Activated T-helper 1 cell treated with anti-CD3 and anti-CD28 coated beads, Interleukin-2, amount 50 U/mL, for 16 hours (primary cell): ENCODE results near the gene CLCF1.
"Not testable (repeated sequence)": the region's sequence is repeated elsewhere in the genome, so short reads cannot be mapped to it uniquely, and the experiment has no call there.

ENCODE experiments used
- DNase-seq, 2 donors: peaks; one replicate each; pipeline ENCODE4 v3.0.0-alpha.2; 2020; ENCODE audit warnings: low read depth in 1 of 2, low spot score in 1 of 2

The CLCF1 gene

DNA sequence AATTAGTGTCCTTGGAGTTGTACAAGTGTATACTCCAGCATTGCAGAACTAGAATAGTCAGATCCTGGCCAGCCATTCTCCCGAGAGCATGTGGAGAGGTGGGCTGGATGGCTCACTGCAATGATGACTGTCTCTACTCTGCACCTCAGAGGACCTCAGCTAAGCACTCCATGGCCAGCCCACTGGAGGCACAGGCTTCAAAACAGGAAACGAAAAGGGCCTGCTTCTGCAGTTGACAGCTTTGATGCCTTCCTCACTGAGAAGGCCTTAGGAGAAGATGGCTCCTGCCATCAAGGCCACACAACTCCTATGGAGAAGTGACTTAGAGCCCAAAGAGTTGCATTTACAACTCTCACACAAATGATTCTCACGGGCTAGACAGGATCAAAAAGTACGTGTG, 29.1 kb downstream of the CLCF1 start:
- DNase-seq = no peak

GRCh38 chr11:67337257-67337656, 36.1 kb downstream of the CLCF1 start:
- no peak for DNase-seq

- DNase-seq = no peak
These were observed 41.2 kb downstream of the CLCF1 start for GRCh38 chr11:67332081-67332691.

- no peak for DNase-seq
These were observed 49.9 kb downstream of the CLCF1 start for GRCh38 chr11:67323526-67323925.

DNA sequence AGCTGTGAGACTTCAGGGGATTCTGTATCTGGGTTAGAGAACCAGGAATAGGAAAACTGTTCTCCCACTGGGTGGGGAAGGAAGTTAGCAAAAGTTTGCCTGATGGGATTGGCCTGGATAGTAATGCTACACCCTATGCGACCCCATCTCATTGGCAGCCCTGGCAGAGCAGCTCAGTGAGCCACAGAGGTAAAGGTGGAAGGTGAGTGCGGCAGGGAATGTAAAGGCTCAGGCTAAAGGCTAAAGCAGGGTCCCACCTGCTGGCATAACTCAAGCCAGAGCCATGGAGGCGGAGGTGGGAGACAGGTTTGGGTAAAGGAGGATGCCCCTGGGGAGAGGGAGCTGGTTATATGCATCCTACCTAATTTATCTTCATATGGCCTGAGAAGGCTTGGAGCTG, 51.3 kb downstream of the CLCF1 start:
- no peak for DNase-seq

GRCh38 chr11:67321313-67321871, 52.0 kb downstream of the CLCF1 start:
- DNase-seq = no peak

DNA sequence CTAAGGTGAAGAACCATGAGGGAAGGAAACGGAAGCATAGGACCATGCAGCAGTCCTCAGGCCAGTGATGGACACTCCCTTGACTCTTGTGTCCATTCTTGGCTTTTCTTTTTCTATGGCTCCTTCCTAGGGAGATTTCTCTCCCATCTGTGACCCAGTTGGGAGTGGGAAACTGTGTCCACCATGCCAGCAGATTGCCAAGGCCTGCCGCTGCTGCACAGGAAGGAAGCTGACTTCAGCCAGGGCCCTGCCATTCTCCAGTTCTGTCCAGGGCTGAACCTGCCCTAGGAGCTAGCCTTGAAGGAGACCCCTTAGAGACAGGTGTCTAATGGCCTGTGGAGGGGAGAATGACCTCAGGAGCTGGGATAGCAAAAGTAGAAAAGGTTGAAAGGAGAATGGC, 52.7 kb downstream of the CLCF1 start:
- no peak for DNase-seq

- DNase-seq = no peak
These were observed 53.4 kb downstream of the CLCF1 start for GRCh38 chr11:67320011-67320410.

DNA sequence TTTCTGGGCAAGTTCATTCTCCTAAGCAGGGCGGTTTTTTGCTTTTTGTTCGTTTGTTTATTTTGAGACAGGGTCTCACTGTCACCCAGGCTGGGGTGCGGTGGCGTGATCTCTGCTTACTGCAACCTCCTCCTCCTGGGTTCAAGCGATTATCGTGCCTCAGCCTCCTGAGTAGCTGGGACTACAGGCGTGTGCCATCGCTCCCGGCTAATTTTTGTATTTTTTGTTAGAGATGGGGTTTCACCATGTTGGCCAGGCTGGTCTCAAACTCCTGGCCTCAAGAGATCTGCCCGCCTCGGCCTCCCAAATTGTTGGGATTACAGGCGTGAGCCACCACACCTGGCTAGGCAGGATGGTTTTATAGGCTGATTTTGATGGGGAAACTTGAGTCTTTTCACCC, 54.5 kb downstream of the CLCF1 start:
- DNase-seq = not testable (repeated sequence)

DNA sequence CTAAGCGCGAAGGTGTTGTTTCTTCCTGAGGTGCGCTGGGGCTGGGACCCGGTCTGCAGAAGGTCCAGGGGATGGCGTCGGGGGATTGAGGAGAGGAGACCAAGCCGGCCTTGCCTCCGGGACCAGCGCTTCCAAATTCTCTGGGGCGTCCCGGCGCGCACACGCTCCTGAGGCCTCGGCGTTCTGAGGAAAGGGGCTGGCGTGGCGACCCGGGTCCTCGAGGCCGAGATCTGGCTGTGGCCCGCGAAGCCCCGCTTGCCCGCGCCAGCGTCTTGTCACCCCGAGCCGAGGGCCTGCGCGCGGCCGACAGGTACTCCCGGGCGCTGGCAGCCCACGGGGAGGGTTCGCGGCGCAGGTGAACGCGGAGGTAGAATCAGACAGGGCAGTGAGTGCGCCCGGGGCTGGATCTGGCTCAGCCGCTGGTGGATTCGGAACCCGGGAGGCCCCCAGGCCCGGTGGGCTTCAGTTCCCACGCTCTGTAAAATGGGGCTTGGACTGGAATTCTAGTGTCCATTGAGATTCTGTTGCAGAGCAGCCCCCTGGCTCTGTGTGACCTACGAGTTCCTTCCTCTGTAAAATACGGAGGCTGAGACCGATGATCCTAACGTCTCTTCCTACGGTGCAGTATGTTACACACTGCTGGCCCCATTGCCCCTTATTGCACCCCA, 55.4 kb downstream of the CLCF1 start:
- no peak for DNase-seq

DNA sequence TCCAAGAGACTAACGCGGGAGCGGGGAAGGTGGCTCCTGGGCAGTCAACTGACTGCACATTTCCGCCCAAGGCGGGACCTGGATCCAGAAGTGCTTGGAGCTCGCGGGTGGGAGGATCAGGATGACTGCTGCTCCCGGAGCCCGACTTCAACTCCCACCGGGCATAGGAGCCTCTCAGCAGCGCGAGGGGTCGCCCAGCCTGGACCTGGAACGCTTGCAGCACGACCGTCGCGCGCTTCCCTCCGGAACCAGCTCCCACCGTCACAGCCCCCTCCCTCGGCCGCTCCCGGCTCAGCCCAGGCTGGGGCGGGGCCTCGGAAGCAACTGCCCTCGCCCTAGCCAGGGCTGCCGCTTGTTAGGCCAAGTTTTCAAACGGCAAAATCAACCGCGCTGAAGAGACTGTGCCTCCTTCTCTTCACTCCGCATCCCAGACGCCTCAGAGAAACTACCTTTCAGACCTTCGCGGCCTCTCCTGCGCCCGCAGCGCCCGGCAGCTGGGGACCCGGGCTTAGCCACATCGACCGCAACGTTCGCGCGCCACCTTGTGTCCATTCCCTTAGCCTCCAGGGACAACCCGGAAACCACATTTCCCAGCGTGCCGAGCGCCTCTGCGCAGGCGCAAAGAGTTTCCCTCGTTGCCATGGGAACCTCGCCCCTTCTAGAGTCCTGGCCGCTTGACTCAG, 56.1 kb downstream of the CLCF1 start:
- DNase-seq = peak; percentile 96 to 98

DNA sequence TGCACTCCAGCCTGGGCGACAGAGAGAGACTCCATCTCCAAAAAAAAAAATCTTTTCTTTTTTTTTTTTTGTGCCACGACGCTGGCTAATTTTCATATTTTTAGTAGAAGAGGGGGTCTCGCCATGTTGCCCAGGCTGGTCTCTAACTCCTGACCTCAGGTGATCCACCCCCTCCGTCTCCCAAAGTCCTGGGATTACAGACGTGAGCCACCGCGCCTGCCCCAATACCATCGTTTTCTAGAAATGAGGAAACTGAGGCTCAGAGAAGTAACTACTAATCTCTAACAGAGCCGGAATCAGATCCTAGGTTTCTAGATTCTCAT, 56.6 kb downstream of the CLCF1 start:
- no peak for DNase-seq

DNA sequence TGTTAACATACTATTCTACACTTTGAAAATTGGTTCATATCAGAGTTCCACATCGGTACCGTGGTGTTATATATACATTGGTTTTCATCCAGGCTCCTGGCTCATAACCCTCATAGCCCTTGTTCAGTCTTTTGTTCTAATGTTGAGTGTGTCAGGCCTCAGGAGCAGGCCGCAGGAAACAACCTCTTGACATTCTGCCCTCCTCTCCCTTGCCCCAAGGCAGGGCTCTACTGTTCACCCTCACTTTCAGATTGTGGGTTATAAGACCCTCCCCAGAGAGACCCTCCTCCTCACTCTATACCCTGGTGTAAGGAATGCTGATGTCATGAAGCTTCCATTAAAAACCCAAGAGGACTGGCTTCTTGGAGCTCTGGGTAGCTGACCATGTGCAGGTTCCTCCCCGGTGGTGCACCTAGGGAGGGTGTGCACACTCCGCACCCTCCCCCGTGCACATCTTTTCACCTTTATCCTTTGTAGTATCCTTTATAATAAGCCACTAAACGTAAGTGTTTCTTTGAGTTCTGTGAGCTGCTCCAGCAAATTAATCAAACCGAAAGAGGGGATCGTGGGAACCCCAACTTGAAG, 58.0 kb downstream of the CLCF1 start:
- no peak for DNase-seq

DNA sequence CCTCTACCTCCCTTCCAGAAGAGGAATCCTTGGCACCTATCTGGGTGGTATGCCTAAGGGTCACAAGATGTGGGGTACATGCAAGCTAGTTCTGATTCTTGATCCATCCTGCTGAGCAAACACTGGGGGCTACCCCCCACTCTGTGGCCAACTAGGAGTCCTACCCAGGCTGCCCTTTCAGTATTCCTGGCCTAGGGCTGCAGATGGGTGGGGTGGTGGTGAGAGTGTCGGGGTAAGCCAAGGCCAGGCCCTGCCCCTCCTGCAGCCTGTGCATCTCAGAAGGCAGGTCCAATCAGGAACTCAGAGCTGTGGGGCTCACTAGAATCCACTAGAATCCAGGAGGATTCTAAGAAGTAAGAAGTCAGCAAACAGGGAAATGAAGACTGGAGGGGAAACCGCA, 59.2 kb downstream of the CLCF1 start:
- DNase-seq = no peak
